NCI-H2107 (cell line): ENCODE results near the gene FOXI1.

Experiments used
- DNase-seq: peaks from one replicate; lab custom pipeline; 2025; lab: John Stamatoyannopoulos, UW

The FOXI1 gene

DNA sequence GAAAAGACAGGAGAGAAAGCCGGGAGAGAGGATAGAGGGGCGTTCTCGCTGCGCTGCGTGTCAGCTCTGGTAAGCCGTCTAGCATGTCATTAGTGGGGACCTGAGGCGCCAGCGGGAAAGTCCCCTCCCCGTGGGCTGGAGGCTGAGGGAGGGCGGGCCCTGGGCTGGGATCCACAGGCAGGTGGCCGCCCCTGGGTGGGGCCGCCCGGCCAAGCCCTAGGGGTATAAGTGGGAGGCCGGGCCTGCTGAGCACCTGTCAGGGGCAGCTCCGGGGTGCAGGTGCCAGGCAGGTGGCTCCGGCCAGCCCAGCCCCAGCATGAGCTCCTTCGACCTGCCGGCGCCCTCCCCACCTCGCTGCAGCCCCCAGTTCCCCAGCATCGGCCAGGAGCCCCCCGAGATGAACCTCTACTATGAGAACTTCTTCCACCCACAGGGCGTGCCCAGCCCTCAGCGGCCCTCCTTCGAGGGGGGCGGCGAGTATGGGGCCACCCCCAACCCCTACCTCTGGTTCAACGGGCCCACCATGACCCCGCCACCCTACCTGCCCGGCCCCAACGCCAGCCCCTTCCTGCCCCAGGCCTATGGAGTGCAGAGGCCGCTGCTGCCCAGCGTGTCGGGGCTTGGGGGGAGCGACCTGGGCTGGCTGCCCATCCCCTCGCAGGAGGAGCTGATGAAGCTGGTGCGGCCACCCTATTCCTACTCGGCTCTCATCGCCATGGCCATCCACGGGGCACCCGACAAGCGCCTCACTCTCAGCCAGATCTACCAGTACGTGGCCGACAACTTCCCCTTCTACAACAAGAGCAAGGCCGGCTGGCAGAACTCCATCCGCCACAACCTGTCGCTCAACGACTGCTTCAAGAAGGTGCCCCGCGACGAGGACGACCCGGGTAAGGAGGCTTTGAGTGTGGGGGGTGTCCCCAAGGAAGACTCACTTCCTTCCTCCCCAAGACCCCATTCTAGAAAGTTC, at the start of gene FOXI1:
Gene FOXI1 (plus strand): TSS at position 256 of the 970 bp plus-strand sequence. CDS start 61 bp downstream, at position 317.
- no peak for DNase-seq

DNA sequence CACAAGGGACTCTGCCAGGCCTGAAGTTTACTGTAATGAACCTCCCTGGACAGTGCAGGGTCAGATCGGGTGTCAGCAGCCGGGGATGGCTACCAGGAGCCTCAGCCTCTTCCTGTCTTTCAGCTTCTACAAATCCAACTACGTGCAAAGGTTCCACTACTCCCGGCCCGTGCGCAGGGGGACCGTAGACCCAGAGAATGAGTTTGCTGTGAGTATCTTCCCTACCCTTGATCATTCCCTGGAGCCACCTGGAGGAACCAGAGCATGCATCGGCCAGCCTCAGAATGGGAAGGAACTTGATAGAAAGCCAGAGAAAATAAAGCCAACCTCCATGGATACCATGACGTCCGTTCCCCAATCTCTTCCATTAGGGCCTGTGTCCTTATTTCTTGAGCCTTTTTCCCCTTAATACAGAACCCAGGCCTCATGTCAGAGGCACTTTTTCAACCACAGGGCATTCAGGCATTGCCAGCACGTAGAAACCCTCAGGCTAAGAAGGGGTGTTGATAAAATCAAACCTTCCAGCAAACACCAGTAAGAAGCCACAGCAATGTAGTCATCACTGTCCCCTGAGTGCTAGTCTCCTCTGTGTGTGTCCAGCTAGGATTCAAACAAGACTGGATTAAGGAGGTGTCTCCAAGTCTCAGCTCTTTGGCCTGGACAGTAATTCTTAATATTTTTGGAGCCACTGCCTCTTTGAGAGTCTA, 49.0 kb upstream of the FOXI1 start:
- DNase-seq, result no peak

DNA sequence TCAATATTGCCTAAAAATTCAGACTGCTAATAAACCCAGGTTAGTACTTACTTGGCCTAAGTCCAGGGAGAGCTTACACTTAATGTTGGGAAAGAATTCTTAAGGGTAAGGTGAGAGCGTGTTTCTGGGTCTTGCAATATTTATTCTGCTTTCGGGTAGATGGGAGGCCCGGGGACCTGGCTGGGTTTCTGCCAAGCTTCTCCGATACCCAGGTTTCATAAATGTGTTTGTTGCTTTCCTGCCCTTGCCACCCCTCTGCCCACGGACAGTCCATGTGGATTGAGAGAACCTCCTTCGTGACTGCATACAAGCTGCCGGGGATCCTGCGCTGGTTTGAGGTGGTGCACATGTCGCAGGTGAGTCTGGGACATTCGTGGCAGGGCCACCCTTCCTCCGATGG, 48.4 kb upstream of the FOXI1 start:
- no peak for DNase-seq

DNA sequence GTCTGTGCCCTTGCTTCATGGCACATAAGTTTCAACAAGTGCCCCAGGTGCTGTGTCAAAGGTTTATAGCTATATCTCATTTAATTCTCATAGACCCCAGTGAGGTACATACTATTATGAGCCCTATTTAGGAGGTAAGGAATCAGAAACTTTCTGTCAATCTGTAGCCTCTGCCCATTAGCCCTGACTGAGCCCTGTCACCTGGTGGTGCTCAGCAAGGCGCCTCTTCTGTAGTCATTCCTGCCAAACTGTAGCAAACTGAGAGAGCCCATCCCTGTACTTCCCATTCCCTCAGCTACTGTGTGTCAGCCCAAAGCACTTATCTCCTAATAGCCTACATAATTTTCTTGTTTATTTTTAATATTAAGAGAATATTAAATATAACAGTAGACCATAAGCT, 46.5 kb upstream of the FOXI1 start:
- DNase-seq, result no peak

DNA sequence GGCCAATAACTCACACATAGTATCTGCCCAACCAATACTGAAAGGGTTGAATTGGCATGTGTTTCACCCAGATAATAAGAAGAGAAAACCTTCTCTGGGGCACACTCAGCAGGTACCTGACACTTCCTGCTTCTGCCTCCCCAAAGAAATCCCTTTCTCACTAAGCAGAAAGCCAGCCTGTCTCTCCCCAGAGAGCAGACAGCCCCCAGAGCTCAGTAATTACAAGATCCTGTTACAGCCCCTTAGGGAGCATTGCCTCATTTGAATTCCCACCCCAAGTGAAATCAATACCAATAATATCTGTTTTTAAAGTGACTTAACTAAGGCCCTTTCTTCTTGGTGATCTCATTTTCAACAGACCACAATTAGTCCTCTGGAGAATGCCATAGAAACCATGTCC, 38.5 kb upstream of the FOXI1 start:
- peak; percentile 14 for DNase-seq

DNA sequence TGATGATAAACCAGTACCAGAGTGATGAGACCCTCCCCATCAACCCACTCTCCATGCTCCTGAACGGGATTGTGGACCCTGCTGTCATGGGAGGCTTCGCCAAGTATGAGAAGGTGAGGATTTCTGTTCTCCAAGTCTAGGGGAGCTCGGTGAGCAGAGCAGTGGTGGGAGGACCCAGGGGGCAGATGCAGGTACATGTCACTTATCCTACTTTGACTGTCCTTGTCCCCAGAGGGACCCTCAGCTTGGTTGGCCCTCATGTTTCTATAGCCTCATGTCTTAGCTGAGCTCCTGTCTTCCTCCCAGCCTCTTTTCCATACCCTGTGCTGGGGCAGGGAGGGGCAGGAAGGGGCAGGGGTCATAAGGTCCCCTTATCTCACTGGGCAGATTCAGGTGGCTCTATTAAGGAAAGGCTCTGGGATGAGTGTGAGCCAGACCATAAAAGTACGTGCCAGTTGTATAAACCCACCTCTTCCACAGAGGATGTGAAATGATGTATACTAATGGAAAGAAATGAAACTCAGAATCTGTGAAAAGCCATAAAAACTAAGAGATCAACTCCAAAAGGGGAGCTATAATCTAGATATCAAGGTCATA, 38.0 kb upstream of the FOXI1 start:
- no peak for DNase-seq

DNA sequence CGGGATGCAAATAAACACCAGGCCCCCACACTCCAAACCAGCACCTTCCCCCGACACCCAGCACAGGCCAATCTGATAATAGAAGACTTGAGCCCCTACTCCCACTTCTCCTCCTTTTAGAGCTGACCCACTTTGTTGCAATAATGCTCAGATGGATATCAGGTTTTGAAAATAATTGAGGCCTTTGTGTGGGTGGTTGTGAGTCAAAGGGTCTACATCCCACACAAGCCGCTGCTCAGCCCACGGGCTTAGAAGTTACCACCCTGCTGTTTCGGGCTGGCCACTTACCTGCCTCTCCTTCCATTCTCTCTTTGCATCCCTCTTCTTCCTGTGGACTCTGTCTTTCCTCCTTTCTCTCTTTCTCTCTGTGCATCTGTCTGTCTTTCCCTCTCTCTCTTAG, 36.2 kb upstream of the FOXI1 start:
- DNase-seq, result no peak

DNA sequence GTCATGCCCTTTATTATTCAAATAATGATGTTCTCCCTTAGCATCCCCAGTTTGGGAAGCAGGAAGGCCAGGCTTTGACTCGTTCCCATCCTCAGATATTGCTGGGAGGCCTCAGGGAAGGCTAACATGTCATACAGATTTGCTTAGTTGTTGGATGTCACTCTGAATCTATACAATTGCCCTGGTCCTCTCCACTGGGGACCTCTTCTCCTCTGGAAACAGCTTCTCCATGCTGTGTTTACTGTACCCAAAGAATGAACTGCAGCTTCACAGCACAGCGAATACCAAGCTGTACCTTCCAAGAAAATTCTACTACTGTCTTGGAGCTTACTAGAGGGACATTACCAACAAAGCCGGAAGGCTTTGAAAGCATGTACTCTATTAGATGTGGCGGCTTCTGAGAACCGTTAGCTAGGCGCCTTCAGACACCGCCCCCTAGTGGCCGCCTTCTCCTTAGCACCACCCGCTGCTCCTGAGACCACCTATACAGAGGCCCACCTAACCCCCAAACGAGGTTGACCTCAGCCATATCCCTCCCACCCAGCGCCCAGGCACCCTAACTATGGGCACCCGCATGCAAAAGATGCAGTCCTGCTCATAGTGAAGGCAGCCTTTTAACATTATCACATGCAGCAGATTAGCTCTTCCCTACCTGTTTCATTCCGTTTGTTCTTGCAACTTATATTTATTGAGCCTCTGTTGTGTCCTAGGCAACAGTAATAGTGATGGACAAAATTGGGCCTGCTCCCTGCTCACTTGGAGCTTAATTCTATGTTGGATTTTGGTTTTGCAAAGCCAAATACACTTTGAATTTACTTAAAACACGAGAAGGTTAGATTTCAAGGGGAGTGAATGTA, 34.9 kb upstream of the FOXI1 start:
- DNase-seq, result no peak

DNA sequence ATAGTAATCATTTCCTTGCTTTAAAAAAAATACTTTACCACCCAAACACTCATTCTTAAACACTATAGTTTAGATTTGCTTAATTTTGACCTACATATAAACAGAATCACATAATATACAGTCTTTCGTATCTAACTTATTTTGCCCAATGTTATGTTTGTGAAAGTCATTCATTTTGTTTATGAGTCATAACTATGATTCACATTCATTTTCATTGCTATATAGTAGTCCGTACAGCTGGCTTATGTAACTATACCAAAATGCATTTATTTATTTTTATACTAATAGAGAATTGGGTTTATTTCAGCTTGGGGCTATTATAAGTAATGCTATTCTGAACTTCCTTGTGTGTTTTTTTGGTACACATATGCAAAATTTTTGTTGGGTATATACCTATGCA, 33.9 kb upstream of the FOXI1 start:
- DNase-seq, result no peak

DNA sequence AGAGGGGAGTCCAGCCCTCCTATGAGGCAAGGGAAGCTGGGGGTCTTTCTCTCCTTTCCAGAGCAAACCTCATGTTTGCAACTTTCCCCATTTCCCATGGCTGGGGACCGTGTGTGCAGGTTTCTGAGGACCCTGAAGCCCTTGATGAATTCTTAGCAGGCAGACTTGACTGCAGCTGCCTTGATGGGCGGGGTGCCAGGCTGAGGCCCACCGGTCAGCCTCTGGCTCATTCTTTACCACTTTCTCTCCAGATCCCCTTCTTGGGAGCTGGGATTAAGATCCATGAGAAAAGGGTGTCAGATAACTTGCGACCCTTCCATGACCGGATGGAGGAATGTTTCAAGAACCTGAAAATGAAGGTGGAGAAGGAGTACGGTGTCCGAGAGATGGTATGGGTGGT, 30.0 kb upstream of the FOXI1 start:
- DNase-seq, result no peak

DNA sequence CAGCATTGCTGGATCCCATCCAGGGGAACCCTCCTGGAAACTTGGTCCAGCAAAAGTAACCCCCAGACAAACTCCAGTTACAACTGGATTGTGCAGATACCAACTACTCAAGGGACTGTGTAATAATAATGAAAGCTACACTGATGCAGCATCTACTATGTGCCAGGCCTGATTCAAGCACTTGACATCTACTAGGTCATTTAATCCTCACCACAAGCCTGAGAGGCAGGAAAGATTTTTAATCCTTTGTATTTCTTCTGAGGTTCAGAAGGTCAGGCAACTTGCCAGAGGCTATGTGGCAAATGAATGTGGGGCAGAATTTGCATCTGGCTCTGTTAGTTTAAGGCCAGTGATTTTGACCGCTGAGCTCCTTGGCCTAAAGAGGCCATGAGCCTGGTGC, 29.5 kb upstream of the FOXI1 start:
- DNase-seq, result no peak

DNA sequence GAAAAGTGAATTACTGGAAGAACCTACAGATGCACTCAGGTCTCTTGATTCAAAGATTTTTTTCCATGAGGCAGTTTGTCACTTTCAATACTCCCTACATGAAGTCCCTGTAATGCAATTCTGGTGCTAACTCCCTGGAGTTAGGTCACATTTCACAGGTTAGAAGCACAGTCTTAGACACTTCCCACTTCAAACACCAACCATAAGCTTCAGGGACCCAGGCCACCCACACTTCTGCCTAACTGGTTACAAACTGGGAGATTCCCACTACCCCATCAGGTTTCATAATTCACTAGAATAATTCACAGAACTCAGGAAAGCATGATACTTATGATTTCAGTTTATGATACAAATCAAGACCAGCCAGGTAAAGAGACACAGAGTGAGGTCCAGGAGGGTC, 29.0 kb upstream of the FOXI1 start:
- DNase-seq, result no peak

DNA sequence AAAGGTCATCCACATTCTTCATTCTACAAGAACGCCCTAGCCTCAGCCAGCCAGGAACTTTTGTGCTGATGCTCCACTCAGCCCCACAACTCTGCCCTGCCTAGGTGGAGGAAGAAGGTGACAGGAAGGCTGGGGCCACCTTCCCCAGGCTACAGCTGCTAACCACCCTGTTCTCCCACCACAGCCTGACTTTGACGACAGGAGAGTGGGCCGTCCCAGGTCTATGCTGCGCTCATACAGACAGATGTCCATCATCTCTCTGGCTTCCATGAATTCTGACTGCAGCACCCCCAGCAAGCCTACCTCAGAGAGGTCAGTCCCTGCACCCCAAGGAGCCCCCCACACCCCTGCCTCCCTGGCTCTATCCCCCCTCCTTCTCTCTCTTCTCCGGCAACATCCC, 28.2 kb upstream of the FOXI1 start:
- DNase-seq, result no peak

DNA sequence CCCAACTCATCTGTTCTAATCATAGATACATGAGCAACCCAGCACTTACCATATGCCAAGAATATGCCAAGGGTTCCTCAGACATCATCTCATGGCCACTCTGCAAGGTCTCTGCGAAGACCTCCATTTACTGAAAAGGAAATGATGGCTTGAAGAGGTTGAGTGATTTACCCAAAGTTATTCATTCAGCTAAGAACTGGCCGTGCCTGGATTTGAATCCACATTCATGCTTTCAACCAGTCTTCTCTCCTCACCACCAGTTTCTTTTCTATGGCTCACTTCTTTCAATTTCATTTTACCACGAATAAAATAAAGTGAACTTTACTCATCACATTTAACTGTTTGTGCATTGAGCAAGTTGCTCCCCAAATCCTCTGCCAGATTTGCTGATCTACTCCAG, 27.2 kb upstream of the FOXI1 start:
- DNase-seq, result no peak

DNA sequence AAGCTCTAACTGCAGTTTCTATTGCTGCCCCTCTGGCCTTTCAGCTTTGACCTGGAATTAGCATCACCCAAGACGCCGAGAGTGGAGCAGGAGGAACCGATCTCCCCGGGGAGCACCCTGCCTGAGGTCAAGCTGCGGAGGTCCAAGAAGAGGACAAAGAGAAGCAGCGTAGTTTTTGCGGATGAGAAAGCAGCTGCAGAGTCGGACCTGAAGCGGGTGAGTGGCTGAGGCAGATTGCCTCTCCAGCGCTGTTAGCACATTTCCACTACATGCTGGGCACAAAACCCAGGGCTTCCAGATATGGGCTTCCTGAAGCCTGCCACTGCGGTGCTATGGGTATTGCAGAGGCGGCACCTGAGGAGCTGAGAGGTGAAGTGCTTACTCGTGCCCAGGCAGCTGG, 26.8 kb upstream of the FOXI1 start:
- no peak for DNase-seq

DNA sequence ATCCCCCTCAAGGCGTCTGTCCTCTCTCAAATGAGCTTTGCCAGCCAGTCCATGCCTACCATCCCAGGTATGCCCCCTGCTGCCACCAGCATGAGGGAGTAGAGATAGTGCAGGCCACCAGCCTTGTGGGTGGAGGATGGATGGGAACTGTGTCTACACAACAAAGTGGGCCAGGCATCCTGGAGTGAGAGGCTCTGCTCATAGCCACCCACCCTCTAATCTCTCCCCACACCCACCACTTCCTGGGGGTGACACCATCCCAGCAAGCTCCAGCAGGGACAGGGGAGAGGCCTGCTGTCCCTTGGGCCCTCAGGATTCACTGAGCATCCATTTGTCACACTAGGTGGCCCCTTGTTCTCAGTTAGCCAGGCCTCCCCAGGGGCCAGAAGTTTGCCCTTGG, 25.5 kb upstream of the FOXI1 start:
- DNase-seq, result no peak

DNA sequence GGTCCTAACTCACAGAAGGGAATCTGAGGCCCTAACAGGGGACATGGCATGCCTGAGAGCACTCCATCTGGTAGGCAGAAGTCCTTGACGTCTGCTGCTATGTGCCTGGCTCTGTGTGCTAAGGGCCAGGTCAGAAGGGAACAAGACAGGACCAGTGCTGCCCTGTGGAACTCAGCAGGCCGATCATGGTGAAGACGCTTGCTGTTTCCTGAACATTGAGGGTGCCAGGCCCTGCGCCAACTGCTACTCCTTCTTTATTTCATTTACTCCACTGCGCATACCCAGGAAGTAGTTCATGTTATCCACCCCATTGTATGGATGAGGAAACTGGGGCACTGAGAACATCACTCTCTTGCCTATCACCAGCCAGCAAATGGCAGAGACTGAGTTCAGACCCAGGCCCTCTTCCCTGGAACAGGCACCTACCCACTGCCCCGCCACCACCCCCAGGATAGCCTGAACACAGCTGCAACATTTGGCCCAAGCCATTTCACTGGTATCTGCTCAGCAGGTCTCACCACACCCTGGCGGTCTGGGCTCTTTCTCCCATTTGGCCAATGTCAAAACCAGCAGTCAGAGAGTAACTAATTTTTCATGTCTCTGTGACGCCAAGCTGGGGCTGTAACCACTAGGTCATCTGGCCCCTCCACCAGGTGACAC, 24.8 kb upstream of the FOXI1 start:
- DNase-seq, result no peak

DNA sequence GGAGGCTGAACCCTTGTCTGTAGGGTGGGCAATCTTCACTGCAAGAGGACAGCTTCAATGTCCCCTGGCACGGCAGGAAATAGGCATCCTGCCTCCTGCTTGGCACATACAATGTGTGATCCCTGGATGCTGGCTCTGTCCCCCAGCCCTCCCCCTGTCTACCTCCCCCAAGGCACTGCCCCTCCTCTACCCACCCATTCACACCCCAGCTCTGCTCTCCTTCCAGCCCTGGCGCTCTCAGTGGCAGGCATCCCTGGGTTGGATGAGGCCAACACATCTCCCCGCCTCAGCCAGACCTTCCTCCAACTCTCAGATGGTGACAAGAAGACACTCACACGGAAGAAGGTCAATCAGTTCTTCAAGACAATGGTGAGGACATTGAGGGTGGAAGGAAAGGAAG, 24.1 kb upstream of the FOXI1 start:
- DNase-seq, result no peak

DNA sequence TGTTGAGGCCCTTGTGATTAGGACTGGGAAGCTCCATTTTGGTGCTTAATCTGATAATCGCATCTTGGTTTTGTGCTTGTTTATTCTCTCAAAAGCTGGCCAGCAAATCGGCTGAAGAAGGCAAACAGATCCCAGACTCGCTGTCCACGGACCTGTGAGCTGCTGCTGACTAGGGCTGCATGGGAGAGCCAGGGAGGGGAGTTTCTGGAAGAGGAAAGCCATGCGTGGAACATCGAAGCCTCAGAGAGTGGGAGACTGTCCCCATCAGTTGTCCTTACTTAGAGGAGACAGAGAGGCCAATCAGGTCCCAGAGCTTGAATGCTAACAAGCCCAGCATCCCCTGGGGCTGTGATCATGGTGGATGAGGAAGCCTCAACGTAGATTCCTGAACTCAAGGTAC, 23.0 kb upstream of the FOXI1 start:
- no peak for DNase-seq

DNA sequence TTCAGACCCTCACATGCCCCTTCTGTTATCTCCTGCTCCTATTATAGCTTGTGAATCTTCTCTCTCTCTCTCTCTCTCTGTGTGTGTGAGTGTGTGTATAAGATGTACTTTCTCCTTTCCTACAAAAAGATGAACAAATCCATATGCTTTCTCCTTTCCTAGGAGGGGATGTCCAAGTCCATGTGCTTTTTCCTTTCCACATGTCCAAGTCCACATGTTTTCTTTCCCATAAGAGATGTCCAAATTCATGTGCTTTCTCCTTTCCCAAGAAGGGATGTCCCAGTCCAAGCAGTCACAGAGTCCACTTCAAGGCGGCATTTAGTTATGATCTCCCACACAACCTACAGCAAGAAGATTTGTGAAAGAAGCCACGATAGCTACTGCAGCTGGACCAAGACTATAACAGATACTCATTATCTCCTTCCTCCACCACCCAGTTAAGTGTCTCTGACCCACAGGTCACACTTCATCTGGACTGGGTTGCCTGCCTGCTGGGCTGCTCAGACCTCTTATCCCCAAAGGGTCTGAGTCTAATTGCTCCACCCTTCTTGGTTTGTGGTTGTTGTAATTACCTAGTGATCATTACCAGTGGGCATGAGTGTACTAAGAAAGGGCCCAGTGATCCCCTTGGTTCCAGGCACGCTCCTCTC, 18.4 kb upstream of the FOXI1 start:
- DNase-seq, result no peak
